ENCODE results near the gene ARVCF. TPM values are rescaled to one million over a fixed set of nuclear protein-coding genes. Genes with fewer than 3 reads are reported as not detected.

Gene ARVCF
- total and polyA plus RNA-seq, 9 of the 15 experiments (the other 6 are each of a cell fraction or from before 2014, with no cell fraction given), result 0.03 to 97.4 (median 15.6) TPM

DNA sequence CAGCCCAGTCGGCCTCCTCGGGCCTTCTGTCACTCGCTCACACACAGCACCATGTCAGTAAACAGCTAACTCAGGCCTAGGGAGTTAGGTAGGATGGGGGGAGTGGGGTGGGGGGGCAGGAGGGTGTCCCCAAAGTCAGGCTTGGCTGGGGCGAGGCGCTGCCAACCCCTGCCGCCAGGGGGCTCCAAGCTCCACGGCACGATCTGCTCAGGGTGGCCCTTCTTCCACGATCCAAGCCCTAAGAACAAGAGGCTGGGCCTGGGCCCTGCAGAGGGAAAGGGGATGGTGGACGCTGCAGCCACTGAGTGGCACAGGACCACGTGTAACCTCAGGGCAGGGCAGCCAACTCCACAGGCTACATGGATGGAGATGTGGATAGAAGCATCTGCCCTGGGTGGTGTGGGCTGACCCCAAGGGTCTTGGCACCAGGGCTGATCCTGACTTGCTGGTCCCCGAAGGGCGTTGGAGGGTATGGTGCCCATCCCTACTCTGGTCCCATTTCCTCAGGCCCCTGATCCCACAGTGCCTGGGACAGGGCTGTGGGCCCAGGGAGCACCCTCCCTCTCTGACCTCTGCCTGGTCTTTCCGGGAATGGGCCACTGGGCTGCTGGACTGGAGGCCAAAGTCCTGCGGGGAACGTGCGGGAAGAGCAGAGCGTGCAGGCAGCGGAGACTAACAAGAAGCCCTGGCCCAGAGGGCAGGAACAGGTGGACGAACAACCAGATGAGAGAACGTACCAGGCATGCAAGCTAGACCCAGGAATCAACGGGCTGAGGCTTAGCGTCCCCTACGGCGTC is 45.9 kb downstream of the ARVCF start (continued):
- TF ChIP-seq, protein P1, sequence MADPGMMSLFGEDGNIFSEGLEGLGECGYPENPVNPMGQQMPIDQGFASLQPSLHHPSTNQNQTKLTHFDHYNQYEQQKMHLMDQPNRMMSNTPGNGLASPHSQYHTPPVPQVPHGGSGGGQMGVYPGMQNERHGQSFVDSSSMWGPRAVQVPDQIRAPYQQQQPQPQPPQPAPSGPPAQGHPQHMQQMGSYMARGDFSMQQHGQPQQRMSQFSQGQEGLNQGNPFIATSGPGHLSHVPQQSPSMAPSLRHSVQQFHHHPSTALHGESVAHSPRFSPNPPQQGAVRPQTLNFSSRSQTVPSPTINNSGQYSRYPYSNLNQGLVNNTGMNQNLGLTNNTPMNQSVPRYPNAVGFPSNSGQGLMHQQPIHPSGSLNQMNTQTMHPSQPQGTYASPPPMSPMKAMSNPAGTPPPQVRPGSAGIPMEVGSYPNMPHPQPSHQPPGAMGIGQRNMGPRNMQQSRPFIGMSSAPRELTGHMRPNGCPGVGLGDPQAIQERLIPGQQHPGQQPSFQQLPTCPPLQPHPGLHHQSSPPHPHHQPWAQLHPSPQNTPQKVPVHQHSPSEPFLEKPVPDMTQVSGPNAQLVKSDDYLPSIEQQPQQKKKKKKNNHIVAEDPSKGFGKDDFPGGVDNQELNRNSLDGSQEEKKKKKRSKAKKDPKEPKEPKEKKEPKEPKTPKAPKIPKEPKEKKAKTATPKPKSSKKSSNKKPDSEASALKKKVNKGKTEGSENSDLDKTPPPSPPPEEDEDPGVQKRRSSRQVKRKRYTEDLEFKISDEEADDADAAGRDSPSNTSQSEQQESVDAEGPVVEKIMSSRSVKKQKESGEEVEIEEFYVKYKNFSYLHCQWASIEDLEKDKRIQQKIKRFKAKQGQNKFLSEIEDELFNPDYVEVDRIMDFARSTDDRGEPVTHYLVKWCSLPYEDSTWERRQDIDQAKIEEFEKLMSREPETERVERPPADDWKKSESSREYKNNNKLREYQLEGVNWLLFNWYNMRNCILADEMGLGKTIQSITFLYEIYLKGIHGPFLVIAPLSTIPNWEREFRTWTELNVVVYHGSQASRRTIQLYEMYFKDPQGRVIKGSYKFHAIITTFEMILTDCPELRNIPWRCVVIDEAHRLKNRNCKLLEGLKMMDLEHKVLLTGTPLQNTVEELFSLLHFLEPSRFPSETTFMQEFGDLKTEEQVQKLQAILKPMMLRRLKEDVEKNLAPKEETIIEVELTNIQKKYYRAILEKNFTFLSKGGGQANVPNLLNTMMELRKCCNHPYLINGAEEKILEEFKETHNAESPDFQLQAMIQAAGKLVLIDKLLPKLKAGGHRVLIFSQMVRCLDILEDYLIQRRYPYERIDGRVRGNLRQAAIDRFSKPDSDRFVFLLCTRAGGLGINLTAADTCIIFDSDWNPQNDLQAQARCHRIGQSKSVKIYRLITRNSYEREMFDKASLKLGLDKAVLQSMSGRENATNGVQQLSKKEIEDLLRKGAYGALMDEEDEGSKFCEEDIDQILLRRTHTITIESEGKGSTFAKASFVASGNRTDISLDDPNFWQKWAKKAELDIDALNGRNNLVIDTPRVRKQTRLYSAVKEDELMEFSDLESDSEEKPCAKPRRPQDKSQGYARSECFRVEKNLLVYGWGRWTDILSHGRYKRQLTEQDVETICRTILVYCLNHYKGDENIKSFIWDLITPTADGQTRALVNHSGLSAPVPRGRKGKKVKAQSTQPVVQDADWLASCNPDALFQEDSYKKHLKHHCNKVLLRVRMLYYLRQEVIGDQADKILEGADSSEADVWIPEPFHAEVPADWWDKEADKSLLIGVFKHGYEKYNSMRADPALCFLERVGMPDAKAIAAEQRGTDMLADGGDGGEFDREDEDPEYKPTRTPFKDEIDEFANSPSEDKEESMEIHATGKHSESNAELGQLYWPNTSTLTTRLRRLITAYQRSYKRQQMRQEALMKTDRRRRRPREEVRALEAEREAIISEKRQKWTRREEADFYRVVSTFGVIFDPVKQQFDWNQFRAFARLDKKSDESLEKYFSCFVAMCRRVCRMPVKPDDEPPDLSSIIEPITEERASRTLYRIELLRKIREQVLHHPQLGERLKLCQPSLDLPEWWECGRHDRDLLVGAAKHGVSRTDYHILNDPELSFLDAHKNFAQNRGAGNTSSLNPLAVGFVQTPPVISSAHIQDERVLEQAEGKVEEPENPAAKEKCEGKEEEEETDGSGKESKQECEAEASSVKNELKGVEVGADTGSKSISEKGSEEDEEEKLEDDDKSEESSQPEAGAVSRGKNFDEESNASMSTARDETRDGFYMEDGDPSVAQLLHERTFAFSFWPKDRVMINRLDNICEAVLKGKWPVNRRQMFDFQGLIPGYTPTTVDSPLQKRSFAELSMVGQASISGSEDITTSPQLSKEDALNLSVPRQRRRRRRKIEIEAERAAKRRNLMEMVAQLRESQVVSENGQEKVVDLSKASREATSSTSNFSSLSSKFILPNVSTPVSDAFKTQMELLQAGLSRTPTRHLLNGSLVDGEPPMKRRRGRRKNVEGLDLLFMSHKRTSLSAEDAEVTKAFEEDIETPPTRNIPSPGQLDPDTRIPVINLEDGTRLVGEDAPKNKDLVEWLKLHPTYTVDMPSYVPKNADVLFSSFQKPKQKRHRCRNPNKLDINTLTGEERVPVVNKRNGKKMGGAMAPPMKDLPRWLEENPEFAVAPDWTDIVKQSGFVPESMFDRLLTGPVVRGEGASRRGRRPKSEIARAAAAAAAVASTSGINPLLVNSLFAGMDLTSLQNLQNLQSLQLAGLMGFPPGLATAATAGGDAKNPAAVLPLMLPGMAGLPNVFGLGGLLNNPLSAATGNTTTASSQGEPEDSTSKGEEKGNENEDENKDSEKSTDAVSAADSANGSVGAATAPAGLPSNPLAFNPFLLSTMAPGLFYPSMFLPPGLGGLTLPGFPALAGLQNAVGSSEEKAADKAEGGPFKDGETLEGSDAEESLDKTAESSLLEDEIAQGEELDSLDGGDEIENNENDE (IDR thresholded peaks at IDR 0.05; ENCODE audit: low read depth, low read length), result no peak
- TF ChIP-seq TCF3 (CRISPR knock-in tag; IDR thresholded peaks at IDR 0.05) (no peak), STAT5A (IDR thresholded peaks at IDR 0.05; ENCODE audit: borderline replicate concordance, low read length) (no peak; the same call in 1 of the 2 replicates), MTA2 (IDR thresholded peaks at IDR 0.05; ENCODE audit: low read depth) (no peak), ZNF766 (CRISPR knock-in tag; conservative IDR thresholded peaks at IDR 0.05) (no peak), ZNF140 (CRISPR knock-in tag; IDR thresholded peaks at IDR 0.05) (no peak), KAT8 (IDR thresholded peaks at IDR 0.05; ENCODE audit: low read depth) (no peak)
- TF ChIP-seq, protein P2, sequence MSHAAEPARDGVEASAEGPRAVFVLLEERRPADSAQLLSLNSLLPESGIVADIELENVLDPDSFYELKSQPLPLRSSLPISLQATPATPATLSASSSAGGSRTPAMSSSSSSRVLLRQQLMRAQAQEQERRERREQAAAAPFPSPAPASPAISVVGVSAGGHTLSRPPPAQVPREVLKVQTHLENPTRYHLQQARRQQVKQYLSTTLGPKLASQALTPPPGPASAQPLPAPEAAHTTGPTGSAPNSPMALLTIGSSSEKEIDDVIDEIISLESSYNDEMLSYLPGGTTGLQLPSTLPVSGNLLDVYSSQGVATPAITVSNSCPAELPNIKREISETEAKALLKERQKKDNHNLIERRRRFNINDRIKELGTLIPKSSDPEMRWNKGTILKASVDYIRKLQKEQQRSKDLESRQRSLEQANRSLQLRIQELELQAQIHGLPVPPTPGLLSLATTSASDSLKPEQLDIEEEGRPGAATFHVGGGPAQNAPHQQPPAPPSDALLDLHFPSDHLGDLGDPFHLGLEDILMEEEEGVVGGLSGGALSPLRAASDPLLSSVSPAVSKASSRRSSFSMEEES (CRISPR knock-in tag; IDR thresholded peaks at IDR 0.05), result no peak; the same call in 1 of the 2 replicates

All from K562 (cell line).